ENCODE data around the gene ZNRF2. TPM values are rescaled to one million over a fixed set of nuclear protein-coding genes. Genes with fewer than 3 reads are reported as not detected.
A peak's percentile ranks its signal among the peaks of the same experiment; 100 is the strongest.

ZNRF2 gene
- total and polyA plus RNA-seq, 10 of the 15 experiments (the other 5 are each of a cell fraction or from before 2014, with no cell fraction given), result 1.2 to 20.4 (median 9.5) TPM

- ChIA-PET RAD21 (ENCODE audit: unreplicated experiment) (interaction anchor here (1.3 to 2.0 kb wide), 3 partner anchors 13 to 57 kb away, joined by 5 to 7 read pairs (median 6); no protein-coding TSS in a partner anchor), POLR2A (interaction anchor here (0.7 to 1.0 kb wide), 2 partner anchors 8 to 12 kb away, joined by 3 to 4 read pairs; no protein-coding TSS in a partner anchor), CTCF (interaction anchor here (0.7 to 2.1 kb wide), 3 partner anchors 8 to 23 kb away, joined by 3 to 7 read pairs (median 3); no protein-coding TSS in a partner anchor), SMC1A (ENCODE audit: uncharacterized antibody, unreplicated experiment) (interaction anchor here (0.7 to 2.7 kb wide), 9 partner anchors 8 to 158 kb away, joined by 3 to 21 read pairs (median 4); no protein-coding TSS in a partner anchor)
- no peaks in the 10 kb centered on the region for H3K27me3 ChIP-seq (replicated peaks in 1 of 2; ENCODE audit: control insufficient read depth in 2 of 2, insufficient read depth in 2 of 2, low read length in 1 of 2)
- in situ Hi-C loops (cut with MboI) (no loop called here), intact Hi-C loops (cut with micrococcal nuclease; ENCODE audit: unreplicated experiment) (no loop called here)
- DNase-seq (ENCODE audit: low read depth, low spot score) (no peak), FAIRE-seq (no peak), ATAC-seq (no peak)
- H3K9me3 ChIP-seq (replicated peaks; ENCODE audit: control insufficient read depth, insufficient read depth, low read length), result peaks cover 2% of the 10 kb centered on the region; the same call in 2 of the 3 replicates
- H3K4me2 ChIP-seq (ENCODE audit: control insufficient read depth, insufficient read depth), result no peak overlapping the region
- H3K79me2 ChIP-seq (ENCODE audit: control insufficient read depth, insufficient read depth, low read length), result peaks cover 14% of the 10 kb centered on the region
- H4K20me1 ChIP-seq (ENCODE audit: control insufficient read depth, insufficient read depth), result no peaks in the 10 kb centered on the region
- BruUV-seq (replicated peaks), result no TSS peak
- WGBS (ENCODE audit: insufficient coverage, insufficient replicate concordance, low lambda C conversion rate, missing lambda C conversion rate), result 61% methylated on average over 4 of the region's 4 CpGs
- H3K27ac ChIP-seq (ENCODE audit: control insufficient read depth, insufficient read depth), result no peak overlapping the region
- peaks cover 8% of the 10 kb centered on the region; the same call in 1 of the 2 replicates for H3K4me1 ChIP-seq (ENCODE audit: control insufficient read depth, insufficient read depth, low read length)
- TF ChIP-seq BHLHE40 (IDR thresholded peaks at IDR 0.05; ENCODE audit: borderline replicate concordance in 1 of 2, low read depth in 2 of 2, low read length in 1 of 2) (no peak), FOS (IDR thresholded peaks at IDR 0.05; ENCODE audit: borderline replicate concordance, extremely low read depth, insufficient read length) (no peak), IKZF2 (IDR thresholded peaks at IDR 0.05) (no peak), MTA2 (IDR thresholded peaks at IDR 0.05; ENCODE audit: low read depth) (no peak)
- H2AFZ ChIP-seq (ENCODE audit: control insufficient read depth, low read depth, low read length), result no peak overlapping the region
- H3K4me3 ChIP-seq, result no peak overlapping the region
- H3K9ac ChIP-seq (ENCODE audit: control insufficient read depth, insufficient read depth, low read length), result no peak overlapping the region
- no peaks in the 10 kb centered on the region for H3K36me3 ChIP-seq (ENCODE audit: control insufficient read depth in 2 of 2, insufficient read depth in 2 of 2, low read length in 1 of 2)
Measured at GRCh38 chr7:30335763-30336487, 51.5 kb downstream of the ZNRF2 start.

GRCh38 chr7:30344513-30344912 lies 60.1 kb downstream of the ZNRF2 start:
- Histone ChIP-seq H2AFZ (ENCODE audit: control insufficient read depth, low read depth, low read length) (no peak overlapping the region), H3K4me1 (ENCODE audit: control insufficient read depth, insufficient read depth, low read length) (peaks cover 23% of the 10 kb centered on the region; the same call in 1 of the 2 replicates), H3K79me2 (ENCODE audit: control insufficient read depth, insufficient read depth, low read length) (peaks cover 33% of the 10 kb centered on the region), H3K4me3 (no peak overlapping the region), H3K4me2 (ENCODE audit: control insufficient read depth, insufficient read depth) (0 out of 2 replicates have a peak overlapping the region, but pooled peaks have one; percentile 7), H3K27me3 (replicated peaks in 1 of 2; ENCODE audit: control insufficient read depth in 2 of 2, insufficient read depth in 2 of 2, low read length in 1 of 2) (no peaks in the 10 kb centered on the region), H3K9me3 (replicated peaks; ENCODE audit: control insufficient read depth, insufficient read depth, low read length) (no peaks in the 10 kb centered on the region; the same call in 1 of the 3 replicates), H3K36me3 (ENCODE audit: control insufficient read depth in 2 of 2, insufficient read depth in 2 of 2, low read length in 1 of 2) (no peaks in the 10 kb centered on the region), H3K27ac (ENCODE audit: control insufficient read depth, insufficient read depth) (no peak overlapping the region), H4K20me1 (ENCODE audit: control insufficient read depth, insufficient read depth) (no peaks in the 10 kb centered on the region), H3K9ac (ENCODE audit: control insufficient read depth, insufficient read depth, low read length) (no peak overlapping the region)
- FAIRE-seq (no peak), ATAC-seq (no peak), DNase-seq (ENCODE audit: low read depth, low spot score) (no peak)
- no peak for TF ChIP-seq MEF2A (IDR thresholded peaks at IDR 0.05; ENCODE audit: insufficient read depth, low read depth, low read length)
- no peak for TF ChIP-seq EED (IDR thresholded peaks at IDR 0.05; ENCODE audit: low read depth)
- TF ChIP-seq ZNF274 (IDR thresholded peaks at IDR 0.05; ENCODE audit: insufficient read depth, insufficient read length), result no peak
- TF ChIP-seq NFYB (IDR thresholded peaks at IDR 0.05; ENCODE audit: insufficient read depth, low read depth, low read length), result no peak
- no peak for TF ChIP-seq EGR1 (IDR thresholded peaks at IDR 0.05; ENCODE audit: borderline replicate concordance in 1 of 2, low read depth in 2 of 2, low read length in 2 of 2)
- TF ChIP-seq MEF2B (IDR thresholded peaks at IDR 0.05; ENCODE audit: partially characterized antibody, poor library complexity, severe bottlenecking), result no peak
- TF ChIP-seq MYB (IDR thresholded peaks at IDR 0.05; ENCODE audit: borderline replicate concordance, low read depth, low read length), result no peak
- ChIA-PET CTCF (interaction anchor here (0.6 to 2.7 kb wide), 5 partner anchors 9 to 283 kb away, joined by 3 to 10 read pairs (median 3); no protein-coding TSS in a partner anchor), SMC1A (ENCODE audit: uncharacterized antibody, unreplicated experiment) (interaction anchor here (1.0 to 6.0 kb wide), 8 partner anchors 9 to 66 kb away, joined by 4 to 61 read pairs (median 7); no protein-coding TSS in a partner anchor), POLR2A (no interaction called here), RAD21 (ENCODE audit: unreplicated experiment) (interaction anchor here (1.3 to 2.0 kb wide), 2 partner anchors 68 to 181 kb away, joined by 3 to 8 read pairs; no protein-coding TSS in a partner anchor)
- no TSS peak for BruUV-seq (replicated peaks)
- intact Hi-C loops (cut with micrococcal nuclease; ENCODE audit: unreplicated experiment) (no loop called here), in situ Hi-C loops (cut with MboI) (no loop called here)
- 38% methylated on average over 1 of the region's 1 CpG for WGBS (ENCODE audit: insufficient coverage, insufficient replicate concordance, low lambda C conversion rate, missing lambda C conversion rate)

Data from GM12878 (cell line).